DMS 273 treated with DMSO at 0.1 percent for 48 hours (cell line): ENCODE data around the gene MAD1L1.

ENCODE experiments used
- DNase-seq: peaks from one replicate; lab custom pipeline; 2025; lab: John Stamatoyannopoulos, UW

MAD1L1 gene

DNA sequence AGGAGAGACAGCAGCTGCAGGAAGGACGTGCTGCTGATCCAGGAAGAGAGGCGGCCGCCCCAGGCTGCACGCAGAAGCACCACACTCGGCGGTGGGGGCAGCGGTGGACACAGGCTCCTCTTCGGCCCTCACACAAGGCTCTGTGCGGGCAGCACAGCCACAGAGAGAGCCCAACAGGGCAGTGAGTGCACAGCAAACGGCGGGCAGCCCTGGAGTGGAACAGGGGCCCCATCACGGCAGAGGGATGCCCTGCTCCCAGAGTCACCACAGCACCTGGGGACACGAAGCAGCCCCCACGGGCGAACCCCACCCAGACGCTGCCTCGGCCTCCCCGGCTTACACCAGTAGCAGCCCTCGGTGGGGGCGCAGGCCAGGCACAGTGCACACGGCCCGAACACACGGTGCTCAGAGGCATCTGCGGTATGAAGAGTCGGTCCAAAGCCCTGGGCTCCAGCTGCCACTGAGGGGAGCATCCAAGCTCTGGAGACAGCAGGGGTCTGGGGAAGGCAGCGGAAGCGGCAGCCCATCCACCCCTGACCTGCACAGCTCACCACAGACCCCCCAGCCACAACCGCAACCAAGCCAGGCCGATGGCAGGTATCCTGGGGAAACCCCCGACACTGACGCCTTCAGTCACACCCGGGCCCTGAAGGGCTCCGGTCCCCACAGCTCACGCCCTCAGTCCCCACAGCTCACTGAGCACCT lies 26.1 kb upstream of the MAD1L1 start:
- DNase-seq = no peak

DNA sequence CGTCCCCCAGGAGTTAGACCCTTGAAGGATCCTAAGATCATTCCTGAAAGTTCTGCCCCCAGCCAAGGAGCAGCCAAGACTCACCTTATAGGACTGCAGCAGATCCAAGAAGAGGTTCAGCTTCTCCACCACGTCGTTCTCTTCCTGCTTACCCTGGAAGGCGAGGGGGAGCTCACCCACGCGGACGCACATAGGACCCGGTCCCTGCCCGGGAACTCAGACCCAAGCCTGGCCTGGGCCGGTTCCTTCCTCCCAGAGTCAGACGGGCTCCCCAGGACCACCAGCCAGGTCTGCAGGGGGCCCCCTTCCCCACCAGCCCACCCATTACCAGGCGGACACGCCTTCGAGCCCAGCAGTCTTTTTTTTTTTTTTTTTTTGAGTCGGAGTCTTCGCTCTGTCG lies 24.9 kb upstream of the MAD1L1 start:
- no peak for DNase-seq

DNA sequence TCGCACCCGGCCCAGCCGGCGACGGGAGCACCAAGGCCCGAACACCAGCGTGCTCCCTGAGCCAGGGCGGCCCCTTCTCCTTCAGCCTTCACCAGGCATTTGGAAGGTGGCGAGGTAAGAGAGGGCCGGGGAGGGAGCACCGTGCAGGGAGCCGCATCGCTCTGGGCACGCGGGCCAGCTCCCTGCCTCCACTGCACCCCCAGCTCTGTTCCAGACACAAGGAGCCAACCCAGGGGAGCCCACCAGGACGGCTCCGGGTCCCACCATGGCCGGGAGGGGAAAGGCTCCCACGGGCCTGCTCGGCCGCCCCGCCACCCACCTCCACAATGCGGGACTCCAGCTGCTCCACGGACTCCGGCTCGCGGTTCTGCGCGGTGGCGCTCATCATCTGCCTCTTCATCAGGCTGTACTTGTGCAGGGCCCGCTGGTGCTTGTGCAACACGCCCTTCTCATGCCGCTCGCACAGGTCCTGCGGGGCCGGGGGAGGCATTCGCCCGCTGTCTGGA lies 24.4 kb upstream of the MAD1L1 start:
- DNase-seq = no peak

DNA sequence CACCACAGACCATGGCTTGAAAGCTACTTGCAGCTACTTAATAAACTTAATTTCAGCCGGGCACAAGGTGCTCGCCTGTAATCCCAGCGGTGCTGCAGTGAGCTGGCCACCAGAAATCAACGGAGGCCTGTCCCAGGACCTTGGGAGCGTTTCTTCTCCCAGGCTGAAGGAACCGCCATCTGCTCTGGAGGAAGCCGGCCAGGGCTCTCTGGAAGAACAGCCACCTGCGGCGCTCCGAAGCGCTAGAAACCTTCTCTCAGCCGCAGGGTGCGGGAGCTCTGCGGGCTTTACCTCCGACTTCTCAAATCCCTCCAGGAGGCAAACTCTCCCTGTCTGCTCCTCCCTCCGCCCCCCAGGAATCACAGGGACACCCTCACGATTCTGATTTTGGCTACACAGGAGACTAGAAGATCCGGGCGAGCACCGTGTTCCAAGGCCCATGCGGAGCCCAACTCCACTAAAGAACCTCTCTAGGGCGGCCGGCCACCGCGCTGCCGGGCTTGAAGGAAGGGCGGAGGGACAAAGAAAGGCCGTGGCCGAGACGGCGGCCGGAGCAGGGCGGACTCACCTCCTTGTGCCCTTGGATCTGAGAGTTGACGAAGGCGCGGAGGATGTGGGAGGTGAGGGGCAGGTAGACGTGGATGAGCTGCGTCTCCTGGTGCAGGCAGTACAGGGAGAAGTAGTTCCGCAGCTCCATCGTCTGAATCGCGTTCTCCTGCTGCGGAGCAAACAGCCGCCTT lies 23.7 kb upstream of the MAD1L1 start:
- DNase-seq = no peak

DNA sequence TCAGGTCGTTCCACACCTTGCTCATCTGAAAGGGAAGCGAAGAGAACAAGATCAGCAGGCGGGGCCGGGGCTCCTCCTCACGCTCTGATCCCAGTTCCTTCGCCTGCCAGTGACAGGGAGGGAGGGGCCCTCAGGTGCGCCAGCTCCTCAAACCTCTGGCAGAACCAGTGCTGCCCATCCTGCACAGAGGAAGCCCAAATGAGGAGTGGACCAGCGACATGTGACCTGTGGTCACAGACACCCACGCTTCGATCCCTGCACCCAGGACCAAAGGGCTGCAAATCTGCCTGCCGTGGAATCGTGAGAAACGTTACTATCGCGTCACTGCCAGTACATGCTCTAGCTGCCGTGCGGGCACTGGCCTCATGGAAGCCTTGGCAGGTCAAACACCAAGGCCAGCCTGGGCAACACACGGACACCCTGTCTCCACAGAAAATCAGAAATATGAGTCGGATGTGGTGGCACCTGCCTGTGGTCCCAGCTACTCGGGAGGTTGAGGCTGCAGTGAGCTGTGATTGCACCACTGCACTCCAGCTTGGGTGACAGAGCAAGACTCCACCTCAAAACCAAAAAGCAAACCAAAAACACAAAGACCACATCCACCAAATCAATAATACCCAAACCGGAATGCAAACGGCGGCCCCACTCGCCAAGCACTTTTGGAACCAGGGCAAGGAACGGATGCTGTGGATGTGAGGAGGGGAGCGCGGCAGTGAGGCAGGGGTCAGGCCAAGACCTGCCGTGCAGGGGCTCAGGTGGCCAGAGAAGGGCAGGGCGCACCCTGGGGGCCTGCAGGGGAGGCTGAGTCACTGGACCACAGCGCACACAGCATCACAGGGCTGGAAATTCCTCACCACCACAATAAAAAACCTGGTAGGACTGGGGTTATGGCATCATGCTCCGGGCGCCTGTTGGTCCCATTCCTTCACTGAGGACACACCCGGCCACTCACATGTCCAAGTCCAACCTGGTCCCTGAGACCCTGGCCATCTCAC lies 22.7 kb upstream of the MAD1L1 start:
- no peak for DNase-seq

DNA sequence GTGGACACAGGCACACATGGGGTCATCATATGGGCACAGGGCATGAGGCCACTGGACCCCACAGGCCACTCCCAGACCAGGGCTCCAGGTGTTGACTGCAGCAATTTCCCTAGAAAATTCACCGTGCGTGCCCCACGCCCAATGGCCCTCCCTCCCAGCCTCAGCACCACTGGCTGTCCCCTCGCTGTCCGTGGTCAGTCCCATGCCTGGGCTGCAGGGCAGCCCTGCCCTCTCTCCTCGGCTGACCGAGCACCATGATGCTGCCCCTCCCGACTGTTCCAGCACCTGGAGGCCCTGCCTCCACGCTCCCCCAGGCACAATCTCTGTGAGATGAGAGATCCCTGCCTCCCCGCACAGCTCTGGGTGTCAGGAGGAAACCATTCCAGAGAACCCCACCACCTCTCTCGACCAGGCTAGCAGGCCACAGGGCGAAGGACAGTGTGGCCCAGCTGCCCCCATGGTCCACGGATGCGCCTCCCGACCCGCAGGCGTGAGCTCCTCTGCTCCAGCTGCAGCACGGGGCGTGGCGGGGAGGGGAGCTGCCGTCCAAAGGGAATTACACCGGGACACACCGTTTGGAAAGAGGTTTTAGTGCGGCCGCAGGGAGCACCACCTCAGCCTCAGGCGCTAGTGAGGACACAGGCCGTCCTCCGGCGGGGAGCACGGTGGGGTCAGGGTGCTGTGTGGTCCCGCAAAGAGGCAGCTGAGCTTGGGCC lies 21.8 kb upstream of the MAD1L1 start:
- DNase-seq = no peak

DNA sequence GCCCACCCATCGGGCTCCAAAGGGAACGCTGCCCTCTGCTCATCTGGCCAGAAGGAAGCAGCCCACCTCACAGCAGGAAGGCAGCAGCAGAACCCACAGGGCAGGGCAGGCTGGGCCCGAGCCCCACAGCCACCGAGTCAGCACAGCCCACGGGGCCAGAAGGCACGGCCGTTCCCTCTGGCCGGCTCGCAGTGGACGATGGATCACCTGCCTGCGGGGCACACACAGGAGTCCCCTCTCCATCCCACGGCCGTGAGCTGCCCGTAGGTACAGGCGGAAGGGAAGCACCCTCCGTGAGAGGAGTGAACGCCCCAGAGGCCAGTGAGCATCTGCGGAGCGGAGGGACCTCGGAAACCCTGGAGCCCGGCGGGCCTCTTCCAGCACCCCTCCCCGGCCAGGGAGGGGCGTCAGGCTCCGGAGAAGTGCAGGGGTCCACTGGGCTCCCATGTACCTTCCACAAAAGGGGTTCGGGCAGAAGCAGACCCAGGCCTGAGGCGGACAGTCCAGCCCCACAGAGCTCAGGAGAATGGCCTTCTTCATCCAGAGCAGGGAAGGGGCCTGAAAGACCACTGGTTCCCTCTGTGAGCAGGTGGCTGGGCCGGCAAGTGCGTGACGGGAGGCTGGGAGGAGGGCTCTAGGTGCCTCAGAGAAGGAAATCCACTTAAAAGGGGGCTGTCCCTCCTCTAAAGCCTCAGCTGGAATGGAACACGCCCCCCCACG lies 20.9 kb upstream of the MAD1L1 start:
- DNase-seq = no peak

DNA sequence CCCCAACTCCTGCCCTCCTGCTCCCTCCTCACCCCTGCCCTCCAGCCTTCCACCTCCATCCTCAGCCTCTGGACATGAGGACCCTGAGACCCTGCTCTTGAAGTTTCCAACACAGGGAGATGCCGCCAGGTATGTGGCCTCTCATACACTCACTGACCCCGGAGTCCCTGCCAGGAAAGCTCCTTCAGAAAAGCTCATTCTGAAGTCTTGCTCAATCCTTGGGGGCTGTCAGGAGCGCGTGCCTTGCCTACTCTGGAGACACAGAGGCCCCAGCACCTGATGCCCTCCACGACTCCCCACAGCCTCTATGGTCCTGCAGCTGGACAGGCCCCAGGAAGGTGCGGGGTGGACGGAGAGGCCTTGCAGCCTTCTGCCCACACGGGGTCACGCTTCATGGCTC lies 20.3 kb upstream of the MAD1L1 start:
- no peak for DNase-seq

DNA sequence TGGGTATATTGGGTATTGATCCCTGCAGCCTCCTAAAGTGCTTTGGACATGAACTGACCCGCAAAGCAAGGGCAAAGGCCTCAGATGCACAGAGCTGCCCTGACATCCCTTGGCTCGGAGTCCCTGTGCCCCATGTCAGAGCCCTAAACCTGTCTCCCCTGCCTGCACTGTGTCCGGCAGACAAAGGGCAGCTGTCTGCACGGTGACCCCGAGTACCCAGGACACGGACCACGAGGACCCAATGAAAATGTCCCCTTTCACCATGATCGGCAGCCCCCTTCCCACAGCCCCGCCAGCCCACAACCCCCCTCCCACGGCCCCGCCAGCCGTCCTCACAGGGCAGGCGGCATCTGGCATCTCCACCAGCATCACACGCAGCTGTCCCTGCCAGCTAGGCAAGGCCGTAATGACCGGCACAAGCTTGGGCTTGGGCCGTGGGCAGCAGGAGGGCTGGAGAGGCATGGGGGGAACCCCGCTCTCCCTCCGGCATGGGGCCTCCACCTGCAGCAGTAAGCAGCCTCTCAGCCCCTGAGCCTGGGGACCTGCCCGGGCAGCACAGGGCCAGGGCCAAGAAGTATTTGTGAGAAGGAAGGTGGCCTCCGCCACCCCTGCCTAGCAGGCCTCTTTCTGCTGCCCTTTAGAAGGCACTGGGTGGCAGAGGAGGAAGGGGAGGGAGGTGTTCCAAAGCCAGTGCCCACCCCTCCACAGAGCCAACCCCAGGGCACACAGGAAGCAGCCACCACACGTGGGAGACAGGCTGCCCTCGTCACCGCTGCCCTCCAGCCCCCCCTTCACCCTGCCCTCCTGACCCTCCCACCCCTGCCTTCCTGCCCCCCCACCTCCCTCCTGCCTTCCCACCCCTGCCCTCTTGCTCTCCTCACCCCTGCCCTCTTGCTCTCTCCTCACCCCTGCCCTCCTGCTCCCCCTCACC lies 19.4 kb upstream of the MAD1L1 start:
- no peak for DNase-seq

DNA sequence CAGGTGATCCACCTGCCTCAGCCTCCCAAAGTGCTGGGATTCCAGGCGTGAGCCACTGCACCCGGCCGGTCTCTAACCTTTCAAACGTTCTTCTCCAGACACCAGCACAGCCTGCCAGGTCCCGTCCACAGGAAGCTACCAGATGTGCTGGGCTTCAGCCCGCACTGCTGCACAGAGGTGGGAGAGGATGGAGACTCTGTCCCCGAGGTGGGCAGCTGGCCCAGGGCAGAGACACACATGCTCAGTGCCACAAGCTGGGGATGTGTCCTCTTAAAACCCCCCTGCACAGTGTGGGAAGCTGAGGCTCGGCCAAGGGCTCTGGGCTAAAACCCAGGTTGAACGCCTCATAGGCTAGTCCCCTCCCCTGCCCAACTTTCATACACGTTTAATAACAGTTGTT lies 18.6 kb upstream of the MAD1L1 start:
- DNase-seq = no peak

DNA sequence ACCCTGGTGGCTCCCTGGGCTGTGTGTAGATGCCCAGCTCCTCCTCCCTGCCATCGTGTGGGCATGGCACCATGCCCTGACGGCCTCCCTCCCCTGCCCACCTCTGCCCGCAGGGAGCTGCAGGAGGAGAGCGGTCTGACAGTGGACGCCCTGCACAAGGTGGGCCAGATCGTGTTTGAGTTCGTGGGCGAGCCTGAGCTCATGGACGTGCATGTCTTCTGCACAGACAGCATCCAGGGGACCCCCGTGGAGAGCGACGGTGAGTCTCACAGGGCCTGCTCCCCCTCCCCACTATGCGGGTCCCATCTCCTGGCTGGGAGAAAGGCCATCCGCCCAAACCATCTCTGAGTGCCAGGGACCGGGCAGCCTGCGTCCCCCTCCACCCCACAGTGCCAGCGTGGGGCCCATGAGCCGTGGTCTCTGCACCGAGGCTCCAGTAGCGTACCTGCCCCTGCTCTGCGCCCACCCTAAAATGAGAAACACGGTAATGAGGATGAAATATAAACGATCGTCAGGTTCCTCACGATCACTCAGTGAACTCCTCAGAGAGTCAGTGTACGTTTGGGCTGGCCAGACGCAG lies 17.1 kb upstream of the MAD1L1 start:
- no peak for DNase-seq

DNA sequence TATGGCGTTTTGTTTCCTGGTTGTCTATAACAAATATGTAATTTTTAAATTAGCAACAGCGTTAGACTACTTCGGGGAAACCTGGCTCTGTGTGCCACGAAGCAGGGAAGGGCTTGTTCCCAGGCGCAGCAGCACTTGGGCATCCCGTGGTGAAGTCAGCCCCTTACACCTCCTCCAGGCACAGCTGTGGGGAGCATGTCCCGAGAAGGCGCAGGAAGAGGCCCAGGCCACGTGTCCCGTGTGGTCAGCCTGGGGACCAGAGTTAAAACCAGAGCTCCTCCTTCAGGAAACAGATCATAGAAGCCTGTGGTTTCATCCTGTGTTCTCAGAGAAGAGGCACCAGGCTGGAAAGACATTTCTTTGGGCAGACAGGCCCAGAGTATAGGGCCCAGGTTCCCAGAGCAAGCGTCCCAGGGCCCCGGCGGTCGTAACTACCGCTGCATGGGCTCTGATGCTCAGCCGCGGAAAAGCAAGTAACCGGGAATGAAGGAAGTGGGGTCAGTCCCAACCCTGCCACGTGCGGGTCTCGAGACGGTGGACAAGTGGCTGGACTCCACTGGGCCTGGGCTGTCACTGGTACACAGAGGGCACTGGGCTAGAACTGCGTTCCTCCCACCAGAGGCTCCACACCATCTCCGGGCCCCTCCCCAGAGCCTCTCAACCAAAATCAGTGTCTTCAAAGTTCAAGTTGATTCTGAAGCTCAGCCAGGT lies 16.4 kb upstream of the MAD1L1 start:
- DNase-seq = no peak

DNA sequence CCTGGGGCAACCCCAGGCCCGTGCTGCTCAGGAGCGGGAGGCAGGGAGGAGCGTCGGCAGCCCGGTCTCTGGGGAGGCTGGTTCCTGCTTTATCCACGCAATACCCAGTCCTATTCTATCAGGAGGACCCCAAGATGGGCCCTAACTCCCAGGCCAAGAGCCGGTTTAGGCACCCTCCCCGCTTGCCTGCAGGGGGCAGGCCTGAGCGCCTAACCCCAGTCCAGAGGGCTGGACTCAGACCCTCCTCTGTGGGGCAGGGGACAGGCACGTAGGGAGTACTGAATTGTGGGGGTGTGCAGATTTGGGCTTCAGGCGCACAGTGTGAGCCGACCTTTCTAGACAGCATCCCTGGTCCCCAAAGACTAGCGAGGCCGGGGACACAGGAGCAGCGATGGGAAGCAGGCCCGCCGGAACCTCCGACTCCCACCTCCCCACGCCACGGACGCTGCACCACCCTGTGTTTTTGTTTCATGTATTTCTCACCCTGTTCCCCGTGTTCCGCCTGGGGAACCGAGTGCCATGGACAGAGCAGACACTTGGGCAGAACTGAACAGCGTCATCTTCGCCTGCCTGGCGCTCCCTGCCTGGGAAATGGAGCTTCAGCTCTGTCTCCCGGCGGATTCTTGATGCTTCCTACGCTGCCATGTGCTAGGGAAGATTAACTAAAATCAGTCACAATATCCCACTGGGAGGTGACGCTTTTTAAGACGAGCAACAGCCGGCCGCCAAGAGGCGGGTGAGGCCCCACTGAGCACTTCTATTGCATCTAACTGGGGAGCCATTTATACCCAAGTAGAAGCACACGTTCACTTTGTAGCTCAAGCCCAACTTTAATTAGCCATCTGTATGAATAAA lies 14.6 kb upstream of the MAD1L1 start:
- DNase-seq = no peak

DNA sequence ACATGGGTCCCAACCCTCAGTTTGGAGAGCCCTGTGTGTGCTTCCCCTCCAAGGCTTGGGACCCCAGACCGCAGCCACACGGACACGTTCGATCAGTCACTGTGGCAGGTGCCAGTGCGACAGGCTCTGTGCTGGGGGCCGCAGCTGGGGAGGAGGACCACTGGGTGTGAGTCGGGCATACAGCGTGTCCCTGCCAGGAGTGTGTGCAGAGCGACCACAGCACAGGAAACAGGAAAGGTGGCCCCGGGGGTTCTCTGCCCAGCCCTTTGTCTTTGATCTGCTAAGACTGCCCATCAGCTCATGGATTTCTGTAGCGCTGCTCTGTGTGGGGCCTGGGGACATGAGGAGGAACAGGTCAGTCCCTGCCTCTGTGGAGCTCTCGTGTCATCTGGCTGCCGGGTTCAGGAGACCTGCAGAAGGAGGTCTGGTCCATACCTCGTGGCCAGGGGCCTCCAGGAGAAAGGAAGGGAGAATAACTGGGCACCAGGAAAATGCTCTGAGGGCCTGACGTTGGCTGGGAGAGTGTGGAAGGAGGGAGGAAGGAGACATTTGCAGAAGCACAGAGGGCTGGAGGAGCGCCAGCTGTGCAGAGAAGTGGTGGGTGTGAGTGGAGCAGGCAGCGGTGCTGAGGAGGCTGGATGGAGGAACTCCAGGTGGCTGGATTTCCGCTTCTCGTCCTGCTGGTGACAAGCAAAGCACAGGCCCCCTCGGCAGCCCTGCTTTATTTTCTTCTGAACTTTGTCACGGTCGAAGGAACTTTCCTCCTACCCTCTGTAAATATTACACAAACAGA lies 13.3 kb upstream of the MAD1L1 start:
- no peak for DNase-seq

DNA sequence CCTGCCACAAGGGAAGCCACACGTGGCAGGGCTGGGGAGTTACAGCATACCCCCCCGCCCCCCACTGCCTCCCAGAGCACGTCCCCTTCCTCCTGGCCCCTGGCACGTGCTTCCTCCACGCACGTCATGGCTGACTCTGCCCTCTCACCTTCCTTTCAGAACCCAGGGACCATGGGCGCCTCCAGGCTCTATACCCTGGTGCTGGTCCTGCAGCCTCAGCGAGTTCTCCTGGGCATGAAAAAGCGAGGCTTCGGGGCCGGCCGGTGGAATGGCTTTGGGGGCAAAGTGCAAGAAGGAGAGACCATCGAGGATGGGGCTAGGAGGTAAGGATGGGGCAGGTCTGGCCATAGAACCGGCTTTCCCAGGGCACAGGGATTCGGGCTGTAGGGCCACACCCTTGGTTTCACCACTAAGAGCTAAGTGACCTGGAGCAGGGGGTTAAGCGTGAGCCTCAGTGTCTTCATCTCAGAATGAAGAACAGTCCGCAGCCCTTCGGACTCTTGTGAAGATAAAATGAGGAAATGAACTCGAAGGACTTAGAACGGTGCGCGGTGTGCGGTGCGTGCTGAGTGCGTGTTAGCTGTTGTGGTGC lies 11.8 kb upstream of the MAD1L1 start:
- DNase-seq = no peak

DNA sequence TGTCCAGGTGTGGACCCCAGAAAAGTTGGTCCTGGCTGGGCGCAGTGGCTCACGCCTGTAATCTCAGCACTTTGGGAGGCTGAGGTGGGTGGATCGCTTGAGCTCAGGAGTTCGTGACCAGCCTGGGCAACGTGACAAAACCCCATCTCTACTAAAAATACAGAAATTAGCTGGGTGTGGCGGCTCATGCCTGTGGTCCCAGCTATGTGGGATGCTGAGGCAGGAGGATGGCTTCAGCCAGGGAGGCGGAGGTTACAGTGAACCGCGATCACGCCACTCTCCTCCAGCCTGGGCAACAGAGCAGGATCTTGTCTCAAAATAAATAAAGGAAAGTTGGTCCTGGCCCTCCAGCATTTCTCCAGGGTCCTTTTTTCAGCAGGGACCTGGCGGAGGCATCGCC lies 10.7 kb upstream of the MAD1L1 start:
- no peak for DNase-seq
